Kidney (tissue), 14 donors: ENCODE measurements around the gene SFXN2. TPM values are rescaled to one million over a fixed set of nuclear protein-coding genes. Genes with fewer than 3 reads are reported as not detected.

Source experiments
- DNase-seq, 5 donors: peaks; one replicate each; pipeline ENCODE4 v3.0.0-alpha.2; 2013 to 2020
- FAIRE-seq: peaks from 2 replicates; lab custom pipeline; 2012; peaks lifted over from hg19 to GRCh38; lab: Jason Lieb, UNC
- H3K27ac ChIP-seq, 2 donors: one replicate each; pipeline ENCODE4 v1.7.0; 2013; ENCODE audit warnings: low read depth in 2 of 2, low read length in 2 of 2, inconsistent platforms in 1 of 2
- H3K27me3 ChIP-seq: one replicate; pipeline ENCODE4 v1.7.1; 2013; ENCODE audit warnings: low read length, inconsistent platforms; ENCODE audit not compliant: control insufficient read depth, insufficient read depth
- H3K36me3 ChIP-seq, 3 donors: one replicate each; pipeline versions ENCODE4 v1.7.0 to v1.7.1; 2013; ENCODE audit warnings: low read length in 3 of 3, control low read depth in 1 of 3, inconsistent platforms in 1 of 3; ENCODE audit not compliant: insufficient read depth in 3 of 3, control insufficient read depth in 2 of 3
- H3K4me1 ChIP-seq, 3 donors: one replicate each; pipeline versions ENCODE4 v1.7.0 to v1.7.1; 2013; ENCODE audit warnings: low read length in 3 of 3, inconsistent platforms in 1 of 3, low read depth in 1 of 3; ENCODE audit not compliant: control insufficient read depth in 2 of 3, insufficient read depth in 2 of 3
- H3K4me3 ChIP-seq, 3 donors: one replicate each; pipeline versions ENCODE4 v1.7.0 to v1.8.1; 2013; ENCODE audit warnings: low read length in 3 of 3, control low read depth in 1 of 3, inconsistent platforms in 1 of 3
- H3K9ac ChIP-seq, 3 donors: one replicate each; pipeline versions ENCODE4 v1.7.0 to v1.7.1; 2013; ENCODE audit warnings: low read length in 3 of 3, control low read depth in 1 of 3, inconsistent platforms in 1 of 3
- H3K9me3 ChIP-seq, 3 donors: one replicate each; pipeline versions ENCODE4 v1.7.0 to v1.7.1; 2013; ENCODE audit warnings: low read length in 3 of 3, control low read depth in 1 of 3, inconsistent platforms in 1 of 3; ENCODE audit not compliant: control insufficient read depth in 2 of 3, insufficient read depth in 1 of 3
- intact Hi-C: fragments of 100-400 bp; cut with DNase I; formaldehyde crosslinking; loops from one replicate; pipeline ENCODE4 v1.11.1; 2022
- polyA plus RNA-seq: library from polyadenylated mRNA; stranded (reverse); fragments of 350-450 nt; fragmentation: Illumina TruSeq; extraction: RNeasy Lipid Tissue Mini Kit (QIAGEN cat#74804); gene quantifications from one replicate; pipeline ENCODE4 v1.2.3, GENCODE V29; 2014; ENCODE audit warnings: low read depth, low replicate concordance; ENCODE audit not compliant: insufficient read depth
- total RNA-seq: library from RNA; stranded (reverse); fragmentation: NEBNext Ultra II Directional; extraction: Animal tissue kit (Norgen Biotek cat#: 25700); gene quantifications from one replicate; pipeline ENCODE4 v1.2.1, GENCODE V29; 2021
- TF ChIP-seq, protein P1 (sequence below): IDR thresholded peaks from 3 replicates; pipeline ENCODE4 v1.5.1; 2012; ENCODE audit warnings: mild to moderate bottlenecking, moderate library complexity, borderline replicate concordance; ENCODE audit not compliant: insufficient read depth; ENCODE audit errors: extremely low read depth
- donor health status: control.
- donor health status: control.
- donor health status: control.
- donor health status: control.
- donor health status: control.
- donor health status: DM: yes; HTN: yes; CAD: no.
- donor health status: Normal renal cell carcinoma (clear cell type).

SFXN2 gene
- total and polyA plus RNA-seq, 2 donors from 2014 or later, result 17.3 to 72.1 TPM

DNA sequence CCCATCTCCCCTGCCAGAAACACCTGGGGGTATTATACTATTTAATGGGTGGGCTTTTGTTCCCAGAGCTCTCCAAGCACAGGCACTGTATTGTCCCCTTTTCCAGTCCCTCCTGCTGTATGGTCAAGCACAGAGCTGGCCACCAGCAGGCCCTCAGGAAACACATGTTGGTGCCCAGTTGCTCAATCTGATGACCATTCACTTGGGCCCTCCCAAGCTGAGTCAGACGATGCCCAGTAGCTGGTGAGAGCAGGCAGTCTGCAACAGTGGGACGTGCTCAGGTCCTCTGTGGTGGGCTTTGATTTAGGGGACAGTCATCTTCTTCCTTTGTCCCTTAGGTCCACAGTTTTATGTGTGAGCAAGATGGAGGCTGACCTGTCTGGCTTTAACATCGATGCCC lies 11.8 kb downstream of the SFXN2 start:
- no peak for DNase-seq
- Histone ChIP-seq H3K36me3 (peaks cover 2 to 20% (median 8%) of the 10 kb centered on the region in 3 donors), H3K27me3 (no peaks in the 10 kb centered on the region), H3K9ac (no peak overlapping the region), H3K27ac (no peak overlapping the region), H3K4me1 (peaks cover 0 to 6% (median 4%) of the 10 kb centered on the region in 3 donors), H3K4me3 (no peak overlapping the region), H3K9me3 (no peaks in the 10 kb centered on the region)
- FAIRE-seq, result no peak
- intact Hi-C loops, result loop anchor here (5.0 kb wide), 1 partner anchor 176 kb away; no protein-coding TSS in a partner anchor
- TF ChIP-seq, protein P1, sequence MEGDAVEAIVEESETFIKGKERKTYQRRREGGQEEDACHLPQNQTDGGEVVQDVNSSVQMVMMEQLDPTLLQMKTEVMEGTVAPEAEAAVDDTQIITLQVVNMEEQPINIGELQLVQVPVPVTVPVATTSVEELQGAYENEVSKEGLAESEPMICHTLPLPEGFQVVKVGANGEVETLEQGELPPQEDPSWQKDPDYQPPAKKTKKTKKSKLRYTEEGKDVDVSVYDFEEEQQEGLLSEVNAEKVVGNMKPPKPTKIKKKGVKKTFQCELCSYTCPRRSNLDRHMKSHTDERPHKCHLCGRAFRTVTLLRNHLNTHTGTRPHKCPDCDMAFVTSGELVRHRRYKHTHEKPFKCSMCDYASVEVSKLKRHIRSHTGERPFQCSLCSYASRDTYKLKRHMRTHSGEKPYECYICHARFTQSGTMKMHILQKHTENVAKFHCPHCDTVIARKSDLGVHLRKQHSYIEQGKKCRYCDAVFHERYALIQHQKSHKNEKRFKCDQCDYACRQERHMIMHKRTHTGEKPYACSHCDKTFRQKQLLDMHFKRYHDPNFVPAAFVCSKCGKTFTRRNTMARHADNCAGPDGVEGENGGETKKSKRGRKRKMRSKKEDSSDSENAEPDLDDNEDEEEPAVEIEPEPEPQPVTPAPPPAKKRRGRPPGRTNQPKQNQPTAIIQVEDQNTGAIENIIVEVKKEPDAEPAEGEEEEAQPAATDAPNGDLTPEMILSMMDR, result no peak

DNA sequence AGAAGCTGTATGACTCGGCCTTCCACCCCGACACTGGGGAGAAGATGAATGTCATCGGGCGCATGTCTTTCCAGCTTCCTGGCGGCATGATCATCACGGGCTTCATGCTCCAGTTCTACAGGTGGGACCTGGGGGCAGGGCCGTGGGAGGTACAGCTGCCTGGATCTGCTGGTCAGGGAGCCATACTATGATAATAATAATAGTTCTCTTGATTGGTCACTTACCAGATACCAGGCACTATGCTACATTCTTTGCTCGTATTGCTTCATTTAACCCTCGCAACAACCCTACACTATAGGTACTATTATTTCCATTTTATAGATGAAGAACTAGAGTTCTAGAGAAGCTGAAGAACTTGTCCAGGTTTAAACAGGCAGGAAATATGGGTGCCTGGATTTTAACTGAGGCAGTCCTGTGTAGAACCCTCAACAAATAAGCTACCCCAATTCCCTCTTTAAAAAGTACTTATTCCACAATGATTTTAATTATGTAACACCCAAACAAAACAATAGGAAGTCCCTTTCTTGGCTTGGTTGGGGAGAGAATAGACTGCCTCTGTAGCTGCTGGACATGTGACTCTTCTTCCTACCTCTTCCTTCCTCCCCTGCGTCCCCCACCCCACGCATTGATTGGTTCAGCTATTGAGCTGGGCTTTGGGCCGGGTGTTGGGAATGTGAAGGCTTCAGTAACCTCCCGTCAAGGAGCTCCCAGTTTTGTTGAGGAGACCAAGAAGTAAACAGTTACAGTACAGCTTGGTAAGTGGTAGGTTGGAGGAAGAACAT lies 12.8 kb downstream of the SFXN2 start:
- Histone ChIP-seq H3K9ac (peak overlapping the region in 1 of 3 donors; percentile 5), H3K36me3 (peaks cover 2 to 26% (median 10%) of the 10 kb centered on the region in 3 donors), H3K4me3 (no peak overlapping the region), H3K9me3 (no peaks in the 10 kb centered on the region), H3K27ac (peak overlapping the region in 1 of 2 donors; percentile 5), H3K27me3 (no peaks in the 10 kb centered on the region), H3K4me1 (peaks cover 0 to 6% (median 4%) of the 10 kb centered on the region in 3 donors)
- TF ChIP-seq, protein P1, result no peak
- FAIRE-seq (no peak), DNase-seq (no peak)
- intact Hi-C loops, result loop anchor here (5.0 kb wide), 1 partner anchor 175 kb away; no protein-coding TSS in a partner anchor

DNA sequence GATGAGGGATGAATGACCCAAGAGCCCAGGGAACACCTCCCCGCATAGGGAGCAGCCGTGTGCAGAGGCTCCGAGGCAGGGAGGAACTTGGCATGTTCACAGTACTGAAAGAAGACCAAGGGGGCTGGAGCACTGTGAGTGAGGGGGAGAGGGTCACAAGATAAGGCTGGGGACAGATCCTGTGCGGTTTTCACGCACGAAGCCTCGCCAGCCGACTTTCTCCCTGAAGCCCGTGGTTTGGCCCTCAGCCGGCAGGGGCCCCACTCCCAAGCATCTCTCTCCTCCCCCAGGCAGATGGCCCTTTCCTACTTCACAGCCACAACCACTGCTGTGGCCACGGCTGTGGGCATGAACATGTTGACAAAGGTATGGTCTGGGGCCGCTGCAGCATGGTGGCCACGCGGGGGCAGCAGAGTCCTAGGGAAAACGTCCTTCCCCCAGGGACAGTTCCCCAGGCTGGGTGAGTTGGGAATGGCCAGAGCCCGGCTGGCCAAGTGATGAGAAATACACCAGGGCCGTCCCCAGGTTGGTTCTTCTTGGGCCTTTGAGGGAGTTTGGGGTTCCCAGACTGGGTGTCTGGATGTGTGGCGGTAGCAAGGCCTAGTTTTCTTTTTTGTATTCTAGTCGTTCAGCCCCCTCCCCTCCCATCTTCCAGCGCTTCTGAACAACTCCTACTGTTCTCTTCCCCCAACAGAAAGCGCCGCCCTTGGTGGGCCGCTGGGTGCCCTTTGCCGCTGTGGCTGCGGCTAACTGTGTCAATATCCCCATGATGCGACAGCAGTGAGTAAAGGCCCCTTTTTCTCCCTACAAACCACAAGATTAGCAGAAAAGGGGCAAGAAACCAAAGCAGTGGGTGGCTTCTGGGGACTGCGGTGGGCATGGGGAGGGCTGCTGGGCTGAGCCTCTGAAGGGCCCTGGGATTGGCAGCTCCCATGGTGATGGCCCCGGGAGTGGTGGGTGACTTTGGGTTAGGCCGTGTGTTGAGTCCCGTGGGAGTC lies 14.9 kb downstream of the SFXN2 start:
- no peak overlapping the region for H3K27ac ChIP-seq
- intact Hi-C loops, result loop anchor here (5.0 kb wide), 1 partner anchor 173 kb away; no protein-coding TSS in a partner anchor
- FAIRE-seq, result no peak

More for the DNA sequence above, 14.9 kb downstream of the SFXN2 start:
- DNase-seq, result peak; percentile 85 to 94 (median 89)
- TF ChIP-seq, protein P1, result peak; percentile 96
- peaks cover 0 to 6% (median 4%) of the 10 kb centered on the region in 3 donors for H3K4me1 ChIP-seq
- H3K36me3 ChIP-seq, result peaks cover 5 to 36% (median 14%) of the 10 kb centered on the region in 3 donors
- H3K27me3 ChIP-seq, result no peaks in the 10 kb centered on the region
- no peak overlapping the region for H3K9ac ChIP-seq
- no peak overlapping the region for H3K4me3 ChIP-seq
- H3K9me3 ChIP-seq, result no peaks in the 10 kb centered on the region
